ENCODE measurements around the gene NRAP. TPM values are rescaled to one million over a fixed set of nuclear protein-coding genes. Genes with fewer than 3 reads are reported as not detected.

Gene NRAP
- total and polyA plus RNA-seq, 2 of the 4 experiments (the other 2 are of a cell fraction) = not detected

DNA sequence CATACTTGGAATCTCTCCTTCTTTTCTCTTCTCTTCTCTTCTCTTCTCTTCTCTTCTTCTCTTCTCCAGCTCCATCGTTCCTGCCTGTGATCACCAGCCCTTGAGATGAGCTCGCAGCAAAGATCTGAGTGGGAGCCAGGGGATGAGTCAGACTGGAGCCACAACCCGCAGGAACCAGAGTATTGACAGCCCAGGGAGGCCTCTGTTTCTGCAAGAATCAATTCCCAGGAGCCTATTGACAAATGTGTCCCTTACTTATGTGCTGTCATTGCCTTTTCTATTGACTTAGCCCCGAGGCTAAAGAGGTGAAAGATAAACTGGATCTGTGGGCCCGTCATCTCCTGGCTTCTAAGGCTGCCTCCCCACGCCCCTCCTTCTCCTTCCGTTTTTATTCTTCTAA is 124.1 kb downstream of the NRAP start:
- no CpG with 5 or more reads among the region's 7 CpGs for WGBS, 2 experiments (ENCODE audit: extremely low coverage in 2 of 2, insufficient read length in 1 of 2)
- Histone ChIP-seq H3K18ac (ENCODE audit: low read depth, low read length) (no peak overlapping the region), H3K4me3 (ENCODE audit: insufficient read depth, low read depth, low read length) (no peak overlapping the region), H3K56ac (ENCODE audit: extremely low read depth, insufficient read depth, low read length) (no peak overlapping the region), H3K9ac (ENCODE audit: low read depth, low read length) (no peak overlapping the region), H2AK5ac (ENCODE audit: low read depth, low read length) (no peak overlapping the region), H3K4me2 (ENCODE audit: low read depth, low read length) (no peak overlapping the region), H3K79me1 (ENCODE audit: low read depth in 1 of 2, low read length in 2 of 2) (no peaks in the 10 kb centered on the region), H3K14ac (replicated peaks; ENCODE audit: low read depth, low read length) (no peak overlapping the region), H3K4me1 (ENCODE audit: control insufficient read depth, insufficient read depth, low read length) (no peaks in the 10 kb centered on the region), H2AK9ac (replicated peaks; ENCODE audit: low read depth, low read length, poor library complexity) (no peak overlapping the region), H3K27me3 (ENCODE audit: control insufficient read depth, insufficient read depth, low read length) (no peaks in the 10 kb centered on the region), H4K20me1 (ENCODE audit: insufficient read depth, low read length) (no peaks in the 10 kb centered on the region), H3K9me3 (ENCODE audit: control insufficient read depth, insufficient read depth, low read length) (no peaks in the 10 kb centered on the region), H3K4ac (ENCODE audit: low read depth, low read length) (no peak overlapping the region), H3K36me3 (ENCODE audit: control insufficient read depth, insufficient read depth, low read length) (no peaks in the 10 kb centered on the region), H3K9me1 (ENCODE audit: insufficient read depth, low read length) (no peaks in the 10 kb centered on the region), H2AFZ (replicated peaks; ENCODE audit: low read length, poor library complexity) (no peak overlapping the region), H3K23ac (ENCODE audit: low read depth, low read length) (no peak overlapping the region), H2BK15ac (ENCODE audit: low read depth, low read length) (no peak overlapping the region), H2BK120ac (ENCODE audit: low read depth, low read length) (no peak overlapping the region), H2BK20ac (ENCODE audit: low read depth, low read length) (no peak overlapping the region), H4K91ac (ENCODE audit: insufficient read depth, low read depth, low read length) (no peak overlapping the region), H3K27ac (ENCODE audit: insufficient read depth, low read length) (no peak overlapping the region), H2BK5ac (ENCODE audit: low read depth, low read length, poor library complexity, severe bottlenecking) (no peak overlapping the region), H4K5ac (ENCODE audit: low read depth, low read length) (no peak overlapping the region), H4K8ac (ENCODE audit: low read depth in 2 of 2, low read length in 2 of 2) (no peak overlapping the region)
- no peak for ATAC-seq (ENCODE audit: low read depth)
- peak; percentile 36 for DNase-seq
- ChIA-PET CTCF (no interaction called here), POLR2A (ENCODE audit: unreplicated experiment) (no interaction called here)
- TF ChIP-seq NFE2L2 (IDR thresholded peaks at IDR 0.05; ENCODE audit: low read depth, low read length) = no peak
- no peak for TF ChIP-seq MAFK (IDR thresholded peaks at IDR 0.05; ENCODE audit: low read depth, low read length)
- no peak for TF ChIP-seq RCOR1 (IDR thresholded peaks at IDR 0.05; ENCODE audit: insufficient replicate concordance, low read length)
- TF ChIP-seq, protein P1, sequence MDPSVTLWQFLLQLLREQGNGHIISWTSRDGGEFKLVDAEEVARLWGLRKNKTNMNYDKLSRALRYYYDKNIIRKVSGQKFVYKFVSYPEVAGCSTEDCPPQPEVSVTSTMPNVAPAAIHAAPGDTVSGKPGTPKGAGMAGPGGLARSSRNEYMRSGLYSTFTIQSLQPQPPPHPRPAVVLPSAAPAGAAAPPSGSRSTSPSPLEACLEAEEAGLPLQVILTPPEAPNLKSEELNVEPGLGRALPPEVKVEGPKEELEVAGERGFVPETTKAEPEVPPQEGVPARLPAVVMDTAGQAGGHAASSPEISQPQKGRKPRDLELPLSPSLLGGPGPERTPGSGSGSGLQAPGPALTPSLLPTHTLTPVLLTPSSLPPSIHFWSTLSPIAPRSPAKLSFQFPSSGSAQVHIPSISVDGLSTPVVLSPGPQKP (IDR thresholded peaks at IDR 0.05; ENCODE audit: borderline replicate concordance, low read depth, low read length) = no peak
- TF ChIP-seq BHLHE40 (IDR thresholded peaks at IDR 0.05; ENCODE audit: low read depth, low read length) = no peak
- no peak for TF ChIP-seq RAD21 (IDR thresholded peaks at IDR 0.05; ENCODE audit: low read length)
- TF ChIP-seq MAZ (IDR thresholded peaks at IDR 0.05; ENCODE audit: borderline replicate concordance, low read depth, low read length) = no peak
- TF ChIP-seq MXI1 (IDR thresholded peaks at IDR 0.05; ENCODE audit: borderline replicate concordance, low read depth, low read length) = no peak
- TF ChIP-seq POLR2A (IDR thresholded peaks at IDR 0.05; ENCODE audit: low read depth, low read length) = no peak
- dilution Hi-C loops (cut with HindIII; ENCODE audit: low sequenced_read_pairs, unreplicated experiment) (no loop called here), intact Hi-C loops (cut with micrococcal nuclease) (no loop called here), in situ Hi-C loops (cut with MboI; ENCODE audit: low sequenced_read_pairs) (no loop called here)
- BruUV-seq (replicated peaks) = no TSS peak

Other genes starting within 250 kb of the NRAP start
- gene HABP2, start 111.0 kb downstream of the NRAP start, total RNA-seq (2012; rRNA removed) = not detected in 2 replicates
- not detected in 2 replicates for gene HABP2, start 111.0 kb downstream of the NRAP start, polyA plus RNA-seq (2012; rRNA removed)
- 16.7 and 20.3 TPM in 2 replicates for gene CASP7, start 15.9 kb upstream of the NRAP start, total RNA-seq (2012; rRNA removed)
- gene CASP7, start 15.9 kb upstream of the NRAP start, polyA plus RNA-seq (2012; rRNA removed) = 14.7 and 15.1 TPM in 2 replicates
- not detected in 2 replicates for gene PLEKHS1, start 87.6 kb upstream of the NRAP start, total RNA-seq (2012; rRNA removed)
- gene PLEKHS1, start 87.6 kb upstream of the NRAP start, polyA plus RNA-seq (2012; rRNA removed) = not detected in 2 replicates
- gene DCLRE1A, start 190.0 kb upstream of the NRAP start, total RNA-seq (2012; rRNA removed) = 6.3 and 7.8 TPM in 2 replicates
- gene DCLRE1A, start 190.0 kb upstream of the NRAP start, polyA plus RNA-seq (2012; rRNA removed) = 2.6 and 3.1 TPM in 2 replicates
- gene NHLRC2, start 190.6 kb upstream of the NRAP start, total RNA-seq (2012; rRNA removed) = 11.8 and 15.3 TPM in 2 replicates
- gene NHLRC2, start 190.6 kb upstream of the NRAP start, polyA plus RNA-seq (2012; rRNA removed) = 2.3 and 3.0 TPM in 2 replicates